WTC11 (cell line): ENCODE results near the gene ASCL2. TPM values are rescaled to one million over a fixed set of nuclear protein-coding genes. Genes with fewer than 3 reads are reported as not detected.

Experiments used
- ATAC-seq: fragments of 200-7000 bp; cut with Tn5 transposase; 2 replicates; pipeline ENCODE4 v1.10.0; 2021; ENCODE audit warnings: mild to moderate bottlenecking, moderate library complexity
- CTCF ChIA-PET: fragments of 300-600 bp; sonication (Branson Sonifier 250); formaldehyde crosslinking; loops from one replicate; lab custom pipeline; 2021; ENCODE audit warnings: antibody characterized with exemption; lab: Charles Lee
- POLR2A ChIA-PET: fragments of 350-600 bp; sonication (Branson Sonifier 250); formaldehyde crosslinking; loops from one replicate; lab custom pipeline; 2021; ENCODE audit warnings: antibody characterized with exemption; lab: Charles Lee
- DNase-seq: peaks from one replicate; pipeline ENCODE4 v3.0.0; 2021; ENCODE audit warnings: low spot score
- H3K27ac Mint-ChIP-seq: 2 replicates; pipeline ENCODE4 v1.8.0; 2021; ENCODE audit warnings: mixed read lengths
- H3K27me3 Mint-ChIP-seq: 2 replicates; pipeline ENCODE4 v1.8.0; 2021; ENCODE audit warnings: low read depth, mild to moderate bottlenecking, moderate library complexity, mixed read lengths
- H3K36me3 Mint-ChIP-seq: 2 replicates; pipeline ENCODE4 v1.8.0; 2021; ENCODE audit warnings: mixed read lengths
- H3K4me1 Mint-ChIP-seq: 2 replicates; pipeline ENCODE4 v1.8.0; 2022; ENCODE audit warnings: mixed read lengths
- H3K4me3 Mint-ChIP-seq: 2 replicates; pipeline ENCODE4 v1.8.0; 2021; ENCODE audit warnings: mild to moderate bottlenecking, moderate library complexity, mixed read lengths
- H3K9me3 Mint-ChIP-seq: 2 replicates; pipeline ENCODE4 v1.8.0; 2021; ENCODE audit warnings: mixed read lengths
- CBFB ChIP-seq: sonication (generic); formaldehyde crosslinking; IDR thresholded peaks from 2 replicates; pipeline ENCODE4 v1.8.1; 2022; ENCODE audit warnings: mild to moderate bottlenecking, low read depth, missing genetic modification reagents
- CDX4 ChIP-seq: fragments of 250-450 bp; sonication (Bioruptor Pico); IDR thresholded peaks from 2 replicates; pipeline ENCODE4 v1.9.0; 2021; ENCODE audit warnings: moderate library complexity, mild to moderate bottlenecking, inconsistent platforms, borderline replicate concordance
- CREB1 ChIP-seq: sonication (generic); formaldehyde crosslinking; IDR thresholded peaks from 2 replicates; pipeline ENCODE4 v1.8.0; 2023; ENCODE audit warnings: mild to moderate bottlenecking, missing genetic modification reagents
- FOXK1 ChIP-seq: sonication (generic); formaldehyde crosslinking; IDR thresholded peaks from 2 replicates; pipeline ENCODE4 v1.8.0; 2022; ENCODE audit warnings: mild to moderate bottlenecking, moderate library complexity, missing genetic modification reagents
- GTF2I ChIP-seq: fragments of 250-450 bp; sonication (Bioruptor Pico); conservative IDR thresholded peaks from 2 replicates; pipeline ENCODE4 v1.4.0; 2021; ENCODE audit warnings: mild to moderate bottlenecking
- JUN ChIP-seq: sonication (generic); formaldehyde crosslinking; IDR thresholded peaks from 2 replicates; pipeline ENCODE4 v1.8.0; 2023; ENCODE audit warnings: mild to moderate bottlenecking, missing genetic modification reagents
- MXD4 ChIP-seq: fragments of 250-450 bp; sonication (Bioruptor Pico); IDR thresholded peaks from 2 replicates; pipeline ENCODE4 v1.8.0; 2021; ENCODE audit warnings: mild to moderate bottlenecking, moderate library complexity, borderline replicate concordance
- NFATC4 ChIP-seq: fragments of 250-450 bp; sonication (Bioruptor Pico); IDR thresholded peaks from 2 replicates; pipeline ENCODE4 v1.9.0; 2021; ENCODE audit warnings: mild to moderate bottlenecking
- NR1H2 ChIP-seq: sonication (generic); formaldehyde crosslinking; IDR thresholded peaks from 2 replicates; pipeline ENCODE4 v1.9.0; 2021; ENCODE audit warnings: mild to moderate bottlenecking, moderate library complexity, missing genetic modification reagents
- OVOL2 ChIP-seq: fragments of 250-450 bp; sonication (Bioruptor Pico); IDR thresholded peaks from 2 replicates; pipeline ENCODE4 v1.9.0; 2021; ENCODE audit warnings: mild to moderate bottlenecking, borderline replicate concordance
- PRRX2 ChIP-seq: fragments of 250-450 bp; sonication (Bioruptor Pico); IDR thresholded peaks from 2 replicates; pipeline ENCODE4 v1.8.0; 2021; ENCODE audit warnings: mild to moderate bottlenecking
- SMAD3 ChIP-seq: sonication (generic); formaldehyde crosslinking; IDR thresholded peaks from 2 replicates; pipeline ENCODE4 v1.8.0; 2022; ENCODE audit warnings: missing genetic modification reagents, mild to moderate bottlenecking, borderline replicate concordance
- SMAD4 ChIP-seq: sonication (generic); formaldehyde crosslinking; IDR thresholded peaks from 2 replicates; pipeline ENCODE4 v1.8.0; 2022; ENCODE audit warnings: mild to moderate bottlenecking, missing genetic modification reagents
- TCF7 ChIP-seq: sonication (generic); formaldehyde crosslinking; IDR thresholded peaks from 2 replicates; pipeline ENCODE4 v1.8.0; 2022; ENCODE audit warnings: mild to moderate bottlenecking, low read depth, missing genetic modification reagents, moderate library complexity
- TEAD1 ChIP-seq: sonication (generic); formaldehyde crosslinking; IDR thresholded peaks from 2 replicates; pipeline ENCODE4 v1.8.0; 2022; ENCODE audit warnings: mild to moderate bottlenecking, missing genetic modification reagents
- TP53 ChIP-seq: sonication (generic); formaldehyde crosslinking; IDR thresholded peaks from 2 replicates; pipeline ENCODE4 v1.8.1; 2023; ENCODE audit warnings: mild to moderate bottlenecking, missing genetic modification reagents
- ZNF121 ChIP-seq: sonication (generic); formaldehyde crosslinking; IDR thresholded peaks from 2 replicates; pipeline ENCODE4 v1.8.0; 2023; ENCODE audit warnings: missing genetic modification reagents
- ZNF219 ChIP-seq: sonication (generic); formaldehyde crosslinking; IDR thresholded peaks from 2 replicates; pipeline ENCODE4 v1.8.0; 2023; ENCODE audit warnings: missing genetic modification reagents, mild to moderate bottlenecking, borderline replicate concordance
- ZNF317 ChIP-seq: sonication (generic); formaldehyde crosslinking; IDR thresholded peaks from 2 replicates; pipeline ENCODE4 v1.8.1; 2023; ENCODE audit warnings: low read depth, mild to moderate bottlenecking, moderate library complexity, missing genetic modification reagents, borderline replicate concordance
- ZNF416 ChIP-seq: fragments of 250-450 bp; sonication (Bioruptor Pico); IDR thresholded peaks from 2 replicates; pipeline ENCODE4 v1.9.0; 2021; ENCODE audit warnings: mild to moderate bottlenecking, inconsistent platforms
- total RNA-seq: library from RNA; stranded (reverse); gene quantifications from 3 replicates; pipeline ENCODE4 v1.2.3, GENCODE V29; 2021
- TF ChIP-seq, protein P1 (sequence below): sonication (generic); formaldehyde crosslinking; IDR thresholded peaks from 2 replicates; pipeline ENCODE4 v1.8.0; 2022; ENCODE audit warnings: mild to moderate bottlenecking, missing genetic modification reagents
- TF ChIP-seq, protein P2 (sequence below): fragments of 250-450 bp; sonication (Bioruptor Pico); IDR thresholded peaks from 2 replicates; pipeline ENCODE4 v2.1.2; 2022; ENCODE audit warnings: mild to moderate bottlenecking, moderate library complexity
- TF ChIP-seq, protein P3 (sequence below): sonication (generic); formaldehyde crosslinking; IDR thresholded peaks from 2 replicates; pipeline ENCODE4 v1.8.0; 2022; ENCODE audit warnings: mild to moderate bottlenecking, missing genetic modification reagents
- TF ChIP-seq, protein P4 (sequence below): fragments of 250-450 bp; sonication (Bioruptor Pico); IDR thresholded peaks from 2 replicates; pipeline ENCODE4 v1.9.0; 2021; ENCODE audit warnings: mild to moderate bottlenecking, borderline replicate concordance
- TF ChIP-seq, protein P5 (sequence below): sonication (generic); formaldehyde crosslinking; IDR thresholded peaks from 2 replicates; pipeline ENCODE4 v1.8.1; 2022; ENCODE audit warnings: low read depth, mild to moderate bottlenecking, moderate library complexity, missing genetic modification reagents, borderline replicate concordance
- TF ChIP-seq, protein P6 (sequence below): sonication (generic); formaldehyde crosslinking; IDR thresholded peaks from 2 replicates; pipeline ENCODE4 v1.8.1; 2022; ENCODE audit warnings: mild to moderate bottlenecking, missing genetic modification reagents, moderate library complexity, borderline replicate concordance

The ASCL2 gene
- total RNA-seq, 1 experiment from 2014 or later: 0.24 TPM

DNA sequence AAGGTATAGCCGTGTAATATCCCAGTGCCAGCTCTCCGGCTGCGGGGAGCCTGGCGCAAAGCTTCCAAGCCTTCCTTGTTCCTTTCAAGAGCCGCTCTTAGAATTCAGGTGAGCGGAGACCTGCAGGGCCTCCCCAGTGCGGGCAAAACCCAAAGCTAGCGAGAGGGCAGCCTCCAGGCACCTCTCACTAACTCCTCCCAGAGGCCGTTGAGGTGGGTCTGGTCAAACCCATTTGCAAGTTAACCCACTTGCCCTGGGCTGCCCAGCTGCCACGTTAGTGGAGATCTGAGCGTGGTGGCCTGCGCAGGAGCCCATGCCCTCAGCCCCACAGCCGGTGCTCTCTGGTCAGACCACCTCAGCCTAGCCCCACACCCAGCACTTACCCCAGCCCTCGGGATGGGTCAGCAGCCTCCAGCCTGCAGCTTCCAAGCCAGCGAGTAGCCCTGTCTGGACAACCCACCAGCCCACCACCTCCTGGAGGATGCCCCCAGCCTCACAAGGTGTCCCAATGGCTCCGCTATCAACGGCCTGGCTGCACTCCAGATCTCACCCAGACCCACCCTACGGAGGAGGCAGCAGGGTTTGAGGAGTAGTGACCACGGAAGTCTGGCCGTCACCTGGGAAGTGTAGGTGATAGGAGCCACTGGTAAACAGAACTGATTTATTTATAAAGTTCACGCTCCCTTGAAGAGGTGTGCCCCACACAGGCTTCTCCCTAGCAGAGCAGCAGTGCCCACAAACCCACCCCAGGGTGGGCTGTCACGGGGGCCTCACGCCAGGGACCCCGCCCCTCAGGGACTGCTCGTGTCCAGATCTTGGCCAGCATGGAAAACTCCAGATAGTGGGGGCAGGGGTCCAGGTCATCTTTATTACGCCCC is 2.3 kb downstream of the ASCL2 start:
- Mint-ChIP-seq H3K27ac (no peak overlapping the region), H3K9me3 (no peaks in the 10 kb centered on the region), H3K4me1 (peaks cover 11% of the 10 kb centered on the region), H3K36me3 (no peaks in the 10 kb centered on the region), H3K4me3 (peak overlapping the region; percentile 57), H3K27me3 (peaks cover 67% of the 10 kb centered on the region)
- POLR2A ChIA-PET: no interaction called here
- TF ChIP-seq CREB1 (CRISPR knock-in tag): no peak
- TF ChIP-seq ZNF121: no peak
- TF ChIP-seq ZNF317 (CRISPR knock-in tag): no peak
- no peak for TF ChIP-seq NR1H2
- no peak for TF ChIP-seq CDX4 (CRISPR knock-in tag)
- TF ChIP-seq, protein P1, sequence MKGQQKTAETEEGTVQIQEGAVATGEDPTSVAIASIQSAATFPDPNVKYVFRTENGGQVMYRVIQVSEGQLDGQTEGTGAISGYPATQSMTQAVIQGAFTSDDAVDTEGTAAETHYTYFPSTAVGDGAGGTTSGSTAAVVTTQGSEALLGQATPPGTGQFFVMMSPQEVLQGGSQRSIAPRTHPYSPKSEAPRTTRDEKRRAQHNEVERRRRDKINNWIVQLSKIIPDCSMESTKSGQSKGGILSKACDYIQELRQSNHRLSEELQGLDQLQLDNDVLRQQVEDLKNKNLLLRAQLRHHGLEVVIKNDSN (CRISPR knock-in tag): no peak
- TF ChIP-seq, protein P2, sequence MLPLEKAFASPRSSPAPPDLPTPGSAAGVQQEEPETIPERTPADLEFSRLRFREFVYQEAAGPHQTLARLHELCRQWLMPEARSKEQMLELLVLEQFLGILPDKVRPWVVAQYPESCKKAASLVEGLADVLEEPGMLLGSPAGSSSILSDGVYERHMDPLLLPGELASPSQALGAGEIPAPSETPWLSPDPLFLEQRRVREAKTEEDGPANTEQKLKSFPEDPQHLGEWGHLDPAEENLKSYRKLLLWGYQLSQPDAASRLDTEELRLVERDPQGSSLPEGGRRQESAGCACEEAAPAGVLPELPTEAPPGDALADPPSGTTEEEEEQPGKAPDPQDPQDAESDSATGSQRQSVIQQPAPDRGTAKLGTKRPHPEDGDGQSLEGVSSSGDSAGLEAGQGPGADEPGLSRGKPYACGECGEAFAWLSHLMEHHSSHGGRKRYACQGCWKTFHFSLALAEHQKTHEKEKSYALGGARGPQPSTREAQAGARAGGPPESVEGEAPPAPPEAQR (CRISPR knock-in tag): no peak
- TF ChIP-seq SMAD3 (CRISPR knock-in tag): no peak
- no peak for TF ChIP-seq FOXK1
- TF ChIP-seq, protein P3, sequence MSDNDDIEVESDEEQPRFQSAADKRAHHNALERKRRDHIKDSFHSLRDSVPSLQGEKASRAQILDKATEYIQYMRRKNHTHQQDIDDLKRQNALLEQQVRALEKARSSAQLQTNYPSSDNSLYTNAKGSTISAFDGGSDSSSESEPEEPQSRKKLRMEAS: no peak
- TF ChIP-seq, protein P4, sequence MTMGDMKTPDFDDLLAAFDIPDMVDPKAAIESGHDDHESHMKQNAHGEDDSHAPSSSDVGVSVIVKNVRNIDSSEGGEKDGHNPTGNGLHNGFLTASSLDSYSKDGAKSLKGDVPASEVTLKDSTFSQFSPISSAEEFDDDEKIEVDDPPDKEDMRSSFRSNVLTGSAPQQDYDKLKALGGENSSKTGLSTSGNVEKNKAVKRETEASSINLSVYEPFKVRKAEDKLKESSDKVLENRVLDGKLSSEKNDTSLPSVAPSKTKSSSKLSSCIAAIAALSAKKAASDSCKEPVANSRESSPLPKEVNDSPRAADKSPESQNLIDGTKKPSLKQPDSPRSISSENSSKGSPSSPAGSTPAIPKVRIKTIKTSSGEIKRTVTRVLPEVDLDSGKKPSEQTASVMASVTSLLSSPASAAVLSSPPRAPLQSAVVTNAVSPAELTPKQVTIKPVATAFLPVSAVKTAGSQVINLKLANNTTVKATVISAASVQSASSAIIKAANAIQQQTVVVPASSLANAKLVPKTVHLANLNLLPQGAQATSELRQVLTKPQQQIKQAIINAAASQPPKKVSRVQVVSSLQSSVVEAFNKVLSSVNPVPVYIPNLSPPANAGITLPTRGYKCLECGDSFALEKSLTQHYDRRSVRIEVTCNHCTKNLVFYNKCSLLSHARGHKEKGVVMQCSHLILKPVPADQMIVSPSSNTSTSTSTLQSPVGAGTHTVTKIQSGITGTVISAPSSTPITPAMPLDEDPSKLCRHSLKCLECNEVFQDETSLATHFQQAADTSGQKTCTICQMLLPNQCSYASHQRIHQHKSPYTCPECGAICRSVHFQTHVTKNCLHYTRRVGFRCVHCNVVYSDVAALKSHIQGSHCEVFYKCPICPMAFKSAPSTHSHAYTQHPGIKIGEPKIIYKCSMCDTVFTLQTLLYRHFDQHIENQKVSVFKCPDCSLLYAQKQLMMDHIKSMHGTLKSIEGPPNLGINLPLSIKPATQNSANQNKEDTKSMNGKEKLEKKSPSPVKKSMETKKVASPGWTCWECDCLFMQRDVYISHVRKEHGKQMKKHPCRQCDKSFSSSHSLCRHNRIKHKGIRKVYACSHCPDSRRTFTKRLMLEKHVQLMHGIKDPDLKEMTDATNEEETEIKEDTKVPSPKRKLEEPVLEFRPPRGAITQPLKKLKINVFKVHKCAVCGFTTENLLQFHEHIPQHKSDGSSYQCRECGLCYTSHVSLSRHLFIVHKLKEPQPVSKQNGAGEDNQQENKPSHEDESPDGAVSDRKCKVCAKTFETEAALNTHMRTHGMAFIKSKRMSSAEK (CRISPR knock-in tag): no peak
- TF ChIP-seq JUN (CRISPR knock-in tag): no peak
- TF ChIP-seq, protein P5, sequence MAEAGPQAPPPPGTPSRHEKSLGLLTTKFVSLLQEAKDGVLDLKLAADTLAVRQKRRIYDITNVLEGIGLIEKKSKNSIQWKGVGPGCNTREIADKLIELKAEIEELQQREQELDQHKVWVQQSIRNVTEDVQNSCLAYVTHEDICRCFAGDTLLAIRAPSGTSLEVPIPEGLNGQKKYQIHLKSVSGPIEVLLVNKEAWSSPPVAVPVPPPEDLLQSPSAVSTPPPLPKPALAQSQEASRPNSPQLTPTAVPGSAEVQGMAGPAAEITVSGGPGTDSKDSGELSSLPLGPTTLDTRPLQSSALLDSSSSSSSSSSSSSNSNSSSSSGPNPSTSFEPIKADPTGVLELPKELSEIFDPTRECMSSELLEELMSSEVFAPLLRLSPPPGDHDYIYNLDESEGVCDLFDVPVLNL: no peak
- no peak for TF ChIP-seq MXD4 (CRISPR knock-in tag)
- DNase-seq (no peak), ATAC-seq (no peak)
- CTCF ChIA-PET: interaction anchor here (0.6 to 2.3 kb wide), 7 partner anchors 37 to 507 kb away, joined by 3 to 10 read pairs (median 4); partner anchors contain the start of gene TSSC4

GRCh38 chr11:2267306-2267850 is 3.0 kb downstream of the ASCL2 start:
- DNase-seq: no peak
- no peaks in the 10 kb centered on the region for H3K9me3 Mint-ChIP-seq
- H3K4me3 Mint-ChIP-seq: no peak overlapping the region
- POLR2A ChIA-PET: no interaction called here
- no peak for ATAC-seq
- CTCF ChIA-PET: interaction anchor here (0.7 to 2.3 kb wide), 5 partner anchors 38 to 133 kb away, joined by 3 to 7 read pairs (median 3); partner anchors contain the start of gene TSSC4
- H3K27me3 Mint-ChIP-seq: peaks cover 60% of the 10 kb centered on the region
- no peaks in the 10 kb centered on the region for H3K36me3 Mint-ChIP-seq
- H3K27ac Mint-ChIP-seq: no peak overlapping the region
- peaks cover 11% of the 10 kb centered on the region for H3K4me1 Mint-ChIP-seq
- TF ChIP-seq NFATC4 (CRISPR knock-in tag) (no peak), CBFB (CRISPR knock-in tag) (no peak), ZNF219 (CRISPR knock-in tag) (no peak), TEAD1 (CRISPR knock-in tag) (no peak), GTF2I (CRISPR knock-in tag) (no peak), MXD4 (CRISPR knock-in tag) (no peak), SMAD4 (CRISPR knock-in tag) (no peak), TCF7 (CRISPR knock-in tag) (no peak), ZNF416 (no peak), OVOL2 (CRISPR knock-in tag) (no peak), PRRX2 (CRISPR knock-in tag) (no peak), TP53 (CRISPR knock-in tag) (no peak)
- TF ChIP-seq, protein P6, sequence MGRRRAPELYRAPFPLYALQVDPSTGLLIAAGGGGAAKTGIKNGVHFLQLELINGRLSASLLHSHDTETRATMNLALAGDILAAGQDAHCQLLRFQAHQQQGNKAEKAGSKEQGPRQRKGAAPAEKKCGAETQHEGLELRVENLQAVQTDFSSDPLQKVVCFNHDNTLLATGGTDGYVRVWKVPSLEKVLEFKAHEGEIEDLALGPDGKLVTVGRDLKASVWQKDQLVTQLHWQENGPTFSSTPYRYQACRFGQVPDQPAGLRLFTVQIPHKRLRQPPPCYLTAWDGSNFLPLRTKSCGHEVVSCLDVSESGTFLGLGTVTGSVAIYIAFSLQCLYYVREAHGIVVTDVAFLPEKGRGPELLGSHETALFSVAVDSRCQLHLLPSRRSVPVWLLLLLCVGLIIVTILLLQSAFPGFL (CRISPR knock-in tag): no peak
